Measurements from ENCODE around the gene MOV10.

GRCh38 chr1:112744009-112744578 lies 69.6 kb downstream of the MOV10 start:
- TF ChIP-seq CTCF (IDR thresholded peaks at IDR 0.05) (peak; percentile 39), EZH2phosphoT487 (IDR thresholded peaks at IDR 0.05) (no peak), EZH2 (IDR thresholded peaks at IDR 0.05) (peak; percentile 93)
